Endometrium (tissue), 2 donors: ENCODE measurements around the gene SSR4.
"Not testable (repeated sequence)": the region's sequence is repeated elsewhere in the genome, so short reads cannot be mapped to it uniquely, and the experiment has no call there.

Experiments
- FAIRE-seq: peaks from 2 replicates; lab custom pipeline; 2012; peaks lifted over from hg19 to GRCh38; lab: Jason Lieb, UNC
- donor health status: control.
- donor health status: control.

SSR4 gene

DNA sequence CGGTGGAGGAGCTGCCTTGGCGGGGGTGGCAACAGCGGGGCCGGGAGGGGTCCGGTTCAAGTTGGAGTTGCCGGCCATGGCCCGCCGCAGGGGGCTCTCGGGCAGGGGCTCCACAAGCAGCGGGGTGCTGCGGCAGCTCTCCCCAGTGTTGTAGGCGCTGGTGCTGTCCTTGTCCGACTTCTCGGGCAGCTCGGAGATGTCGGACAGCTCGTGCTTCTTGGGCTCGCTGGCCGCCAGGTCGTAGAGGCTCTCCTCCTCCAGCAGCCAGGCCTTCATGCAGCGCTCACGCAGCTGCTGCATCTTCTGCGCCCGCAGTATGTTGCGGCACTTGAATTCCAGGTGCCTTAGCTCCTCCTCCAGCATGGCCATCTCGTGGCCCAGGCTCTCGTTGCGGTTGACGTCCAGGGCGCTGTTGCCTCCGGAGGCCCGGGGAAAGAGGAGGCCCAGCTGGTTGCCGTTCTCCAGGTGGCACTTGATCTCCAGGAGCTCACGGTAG is 9.7 kb downstream of the SSR4 start:
- no peak for FAIRE-seq

DNA sequence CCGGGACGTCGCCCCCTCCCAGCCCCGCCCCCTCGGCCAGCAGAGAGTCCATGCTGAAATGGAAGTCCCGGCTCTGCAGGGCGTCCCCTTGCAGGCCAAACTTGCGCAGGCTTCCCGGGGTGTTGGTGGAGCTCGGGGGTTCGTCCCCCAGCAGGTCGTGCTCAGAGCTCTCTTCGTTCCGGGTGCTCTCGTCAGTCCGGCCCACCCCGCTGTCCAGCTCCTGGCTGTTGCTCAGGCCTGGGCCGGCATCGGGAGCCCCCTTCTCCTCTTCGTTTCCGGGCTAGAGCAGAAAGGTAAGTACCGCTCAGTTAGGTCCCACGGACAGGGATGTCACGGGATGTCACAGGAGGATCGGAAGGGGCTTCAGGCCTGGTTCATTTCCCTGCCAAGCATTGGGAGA is 10.2 kb downstream of the SSR4 start:
- FAIRE-seq, result no peak

DNA sequence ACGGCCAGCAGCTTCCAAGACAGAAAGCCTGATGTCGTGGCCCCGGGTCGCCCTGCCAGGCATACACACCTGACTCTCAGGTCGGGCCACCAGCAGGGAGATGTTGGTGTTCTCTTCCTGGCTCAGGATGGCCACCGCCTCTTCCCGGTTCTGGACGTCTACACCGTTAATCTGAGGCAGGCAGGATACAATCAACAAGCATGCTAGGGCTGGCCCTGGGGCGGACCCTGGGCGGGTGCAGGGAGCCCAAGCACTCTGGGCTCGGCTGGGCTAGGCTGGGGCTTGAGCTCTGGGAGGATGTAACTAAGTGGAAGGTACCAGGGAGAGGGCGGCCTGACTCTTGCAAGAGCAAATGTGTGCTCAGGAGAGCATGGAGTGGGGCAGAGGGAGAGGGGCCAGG is 11.0 kb downstream of the SSR4 start:
- FAIRE-seq, result no peak

DNA sequence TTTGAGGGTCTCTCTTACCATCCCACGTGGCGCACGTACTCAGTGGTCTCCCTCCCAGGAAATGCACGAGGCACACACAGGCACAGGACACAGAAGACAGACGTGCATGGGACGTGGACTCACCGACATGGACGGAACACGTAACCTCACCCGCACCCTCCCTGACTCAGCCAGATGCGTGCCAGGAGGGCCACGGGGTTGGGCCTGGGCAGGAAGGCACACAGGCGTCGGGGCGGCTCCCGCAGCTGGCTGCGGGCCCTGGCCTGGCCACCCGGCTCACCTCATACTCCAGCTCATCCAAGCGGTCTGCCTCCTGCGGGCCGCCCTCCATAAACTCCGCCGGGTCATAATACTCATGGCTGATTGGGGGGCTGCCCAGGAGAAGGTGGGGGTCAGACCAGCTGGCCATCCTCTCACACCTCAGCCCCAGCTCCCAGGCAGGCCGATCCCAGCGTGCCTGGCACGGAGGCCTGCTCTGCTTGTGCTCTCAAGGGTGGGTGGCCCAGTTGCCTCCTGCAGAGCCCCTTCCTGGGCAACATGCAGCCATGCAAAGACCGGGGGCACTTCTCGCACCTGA is 12.6 kb downstream of the SSR4 start:
- FAIRE-seq, result no peak

DNA sequence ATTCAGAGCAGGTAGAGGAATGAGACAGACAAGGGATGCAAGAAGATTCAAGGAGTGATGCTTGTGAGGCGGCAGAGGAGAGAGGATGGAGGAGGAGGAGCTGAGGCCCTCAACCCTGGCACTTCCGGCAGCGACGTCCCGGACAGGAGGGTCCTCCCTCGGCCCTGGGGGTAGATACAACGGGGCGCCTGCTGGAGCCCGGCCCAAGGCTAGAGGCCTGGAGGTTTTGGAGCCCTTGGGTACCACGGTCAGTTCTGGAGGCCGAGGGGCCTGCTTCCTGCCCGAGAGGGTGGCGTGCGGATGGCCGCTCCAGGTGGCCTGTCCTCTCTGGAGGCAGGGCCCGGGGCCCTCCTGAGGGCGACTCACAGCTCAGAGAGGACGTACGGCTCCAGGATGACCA is 13.5 kb downstream of the SSR4 start:
- no peak for FAIRE-seq

DNA sequence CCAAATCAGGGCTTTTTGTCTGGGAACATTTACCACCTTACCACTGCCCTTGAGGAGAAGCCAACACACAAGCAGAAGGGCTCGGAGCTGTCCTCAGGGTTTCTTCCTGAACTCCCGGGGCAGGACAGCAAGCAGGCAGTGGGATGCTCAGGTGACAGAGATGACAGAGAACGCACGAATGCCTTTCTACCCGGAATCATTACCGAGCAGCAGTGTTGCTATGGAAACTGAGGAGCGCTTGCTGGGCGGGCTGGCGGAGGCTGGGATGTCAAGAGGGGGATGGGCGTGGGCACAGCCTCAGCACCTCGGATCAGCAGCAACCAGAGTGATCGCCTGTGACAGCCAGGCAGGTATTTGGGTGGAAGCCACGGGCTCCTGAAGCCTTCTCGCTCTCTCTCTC is 17.8 kb downstream of the SSR4 start:
- no peak for FAIRE-seq

DNA sequence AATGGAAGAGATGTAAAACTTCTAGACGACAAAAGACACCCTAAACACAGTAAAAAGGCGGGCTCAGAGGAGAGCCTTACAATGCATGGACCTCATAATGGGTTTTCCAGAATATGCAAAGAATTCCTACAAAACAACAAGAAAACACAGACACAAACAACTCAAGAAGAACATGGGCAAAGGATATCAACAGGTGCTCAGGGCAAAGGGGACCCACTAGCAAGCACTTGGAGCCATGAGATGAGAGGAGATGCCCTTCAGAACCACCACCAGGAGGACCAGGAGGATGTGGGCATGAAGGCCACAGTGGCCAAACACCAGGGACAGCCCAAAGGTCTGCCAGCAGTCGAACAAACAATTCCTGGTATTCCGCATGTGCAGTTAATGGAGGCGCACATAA is 18.7 kb downstream of the SSR4 start:
- FAIRE-seq, result no peak

DNA sequence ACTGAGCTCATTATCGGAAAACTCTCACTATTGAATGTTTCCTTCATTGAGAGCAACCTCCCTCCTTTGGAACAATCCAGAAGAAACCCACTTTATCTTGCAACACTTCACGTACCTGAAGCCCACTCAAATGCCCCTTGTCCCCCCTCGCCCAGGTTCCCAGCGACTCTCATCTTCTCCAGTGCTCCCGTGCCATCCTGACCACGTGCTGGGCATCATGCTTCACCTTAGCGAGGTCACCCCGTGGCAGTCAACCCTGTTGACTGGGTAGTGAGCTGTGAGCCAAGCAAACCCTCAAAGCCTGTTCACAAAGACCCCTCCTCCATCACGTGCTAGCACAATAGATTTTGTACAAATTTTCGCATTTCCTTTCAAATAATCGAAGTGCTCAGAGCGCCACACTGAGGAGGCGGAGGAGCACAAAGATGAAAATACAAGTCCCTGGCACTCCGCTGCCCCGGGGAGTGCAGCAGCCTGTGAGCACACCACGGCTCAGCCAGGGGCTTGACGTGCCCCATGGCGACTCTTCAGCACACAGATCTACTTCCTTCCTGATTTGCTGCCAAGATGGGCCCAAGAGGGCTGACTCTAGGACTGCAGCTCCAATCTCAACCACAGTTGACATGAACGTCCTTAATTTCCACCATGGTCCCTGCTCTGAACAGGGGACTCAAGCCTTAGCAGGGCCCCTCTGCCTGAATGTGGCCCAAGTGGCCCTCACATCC is 20.3 kb downstream of the SSR4 start:
- no peak for FAIRE-seq

DNA sequence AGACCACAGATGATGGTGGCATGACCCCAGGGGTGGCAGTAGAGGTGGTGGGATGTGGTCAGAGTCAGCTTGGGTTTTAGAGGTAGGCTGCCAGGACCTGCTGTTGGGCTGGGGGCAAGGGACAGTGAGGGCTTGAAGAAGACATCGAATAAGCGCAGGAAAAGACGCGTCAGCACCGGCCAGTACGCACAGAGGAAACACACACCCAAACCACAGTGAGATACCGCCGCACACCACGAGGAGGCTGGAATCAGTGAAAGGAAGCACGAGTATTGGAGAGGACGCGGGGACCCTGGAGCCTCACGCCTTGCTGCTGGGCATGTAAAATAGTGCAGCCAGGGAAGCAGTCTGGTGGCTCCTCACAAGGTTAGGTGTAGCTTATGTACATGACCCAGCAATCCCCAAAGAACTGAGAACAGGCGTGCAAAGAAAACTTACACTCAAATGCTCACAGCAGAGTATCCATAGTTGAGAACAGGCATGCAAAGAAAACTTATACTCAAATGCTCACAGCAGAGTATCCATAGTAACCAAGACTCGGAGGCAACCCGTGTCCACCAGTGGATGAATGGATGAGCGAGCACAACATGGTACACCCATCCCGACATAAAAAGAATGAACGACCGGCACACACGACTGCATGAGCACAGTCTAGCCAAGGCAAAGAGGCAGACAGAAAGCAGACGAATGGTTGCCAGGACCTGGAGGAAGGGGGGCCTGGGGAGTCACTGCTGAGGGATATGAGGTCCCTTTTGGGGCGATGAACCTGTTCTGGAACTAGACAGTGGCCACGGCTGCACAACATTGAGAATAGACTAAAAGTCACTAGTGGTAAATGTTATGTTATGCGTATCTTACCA is 22.6 kb downstream of the SSR4 start:
- no peak for FAIRE-seq

DNA sequence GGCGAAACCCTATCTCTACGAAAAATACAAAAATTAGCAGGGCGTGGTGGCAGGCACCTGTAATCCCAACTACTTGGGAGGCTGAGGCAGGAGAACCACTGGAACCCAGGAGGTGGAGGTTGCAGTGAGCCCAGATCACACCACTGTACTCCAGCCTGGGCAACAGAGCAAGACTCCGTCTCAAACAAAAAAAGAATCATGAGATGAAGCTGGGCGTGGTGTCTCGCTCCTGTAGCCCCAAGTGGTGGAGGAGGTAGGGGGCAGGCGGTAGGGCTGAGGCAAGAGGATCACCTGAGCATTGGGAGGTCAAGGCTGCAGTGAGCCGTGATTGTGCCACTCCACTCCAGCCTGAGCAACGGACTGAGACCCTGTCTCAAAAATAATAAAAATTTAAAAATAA is 23.6 kb downstream of the SSR4 start:
- FAIRE-seq, result not testable (repeated sequence)

DNA sequence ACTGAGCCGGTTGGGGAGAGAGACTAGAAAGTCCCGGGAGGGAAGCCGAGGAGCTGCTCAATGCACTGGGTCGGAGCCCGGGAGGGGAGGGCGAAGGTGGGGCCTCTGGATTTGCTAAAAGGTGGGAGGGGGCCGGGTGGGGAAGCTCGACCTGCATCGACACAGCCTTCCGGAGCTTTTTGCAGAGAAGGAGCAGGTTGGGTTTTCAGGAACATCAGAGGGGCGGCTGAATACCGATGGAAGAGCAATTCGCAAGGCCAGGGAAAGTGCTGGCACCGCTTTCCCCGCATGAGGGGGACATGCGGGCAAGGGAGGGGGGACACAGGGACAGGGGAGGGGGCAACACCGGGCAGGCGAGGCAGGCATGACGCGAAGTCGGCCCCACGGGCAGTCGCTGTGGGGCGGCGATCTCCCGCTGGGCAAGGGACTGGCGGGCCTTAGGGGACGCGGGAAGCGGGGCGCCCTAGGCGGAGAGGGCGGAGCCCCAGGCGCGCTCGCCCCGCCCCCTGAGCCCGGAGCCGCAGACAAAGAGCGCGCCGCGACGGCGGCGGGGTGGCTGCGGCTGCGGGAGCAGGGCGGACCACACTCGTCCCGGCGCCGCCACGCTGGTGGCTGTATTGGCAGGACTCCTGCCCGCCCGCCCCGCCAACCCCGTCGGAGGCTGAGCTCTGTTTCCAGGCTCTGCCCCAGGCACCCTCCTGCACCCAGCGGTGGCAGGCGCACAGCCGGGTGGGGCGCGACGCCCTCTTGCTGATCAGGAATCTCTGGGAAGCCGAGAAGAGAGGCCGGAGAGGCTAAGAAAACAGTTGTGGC is 24.3 kb downstream of the SSR4 start:
- FAIRE-seq, result no peak

DNA sequence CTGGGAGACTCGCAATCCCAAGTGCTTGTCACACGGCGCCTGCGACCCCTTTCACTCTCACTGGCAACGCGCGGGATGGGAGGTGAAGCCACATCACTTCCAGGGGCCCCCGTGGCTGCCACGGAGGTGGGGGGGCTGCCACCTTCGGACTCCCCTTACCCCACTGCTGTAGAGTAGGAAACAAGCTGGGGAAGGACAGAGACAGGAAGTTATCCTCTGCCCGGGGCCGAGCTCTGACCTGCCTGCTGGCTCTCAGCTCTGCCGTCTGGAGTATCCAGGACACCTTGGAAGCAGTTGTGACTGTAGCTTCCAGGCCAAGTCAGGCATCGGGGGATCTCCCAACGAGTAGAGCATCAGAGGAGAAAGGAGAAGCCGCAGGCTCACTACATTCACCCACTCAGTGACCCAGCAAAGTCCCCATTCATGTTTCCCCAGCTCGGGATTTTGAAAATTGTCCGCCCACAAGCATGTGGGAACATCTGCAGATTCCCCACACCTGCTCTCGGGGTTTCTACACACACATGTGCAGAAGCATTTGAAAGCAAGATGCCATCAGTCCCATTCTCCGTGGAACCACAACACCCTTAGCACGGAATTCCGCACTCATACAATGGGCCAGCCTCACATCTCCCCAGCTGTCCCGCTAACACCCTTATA is 25.0 kb downstream of the SSR4 start:
- FAIRE-seq, result no peak

DNA sequence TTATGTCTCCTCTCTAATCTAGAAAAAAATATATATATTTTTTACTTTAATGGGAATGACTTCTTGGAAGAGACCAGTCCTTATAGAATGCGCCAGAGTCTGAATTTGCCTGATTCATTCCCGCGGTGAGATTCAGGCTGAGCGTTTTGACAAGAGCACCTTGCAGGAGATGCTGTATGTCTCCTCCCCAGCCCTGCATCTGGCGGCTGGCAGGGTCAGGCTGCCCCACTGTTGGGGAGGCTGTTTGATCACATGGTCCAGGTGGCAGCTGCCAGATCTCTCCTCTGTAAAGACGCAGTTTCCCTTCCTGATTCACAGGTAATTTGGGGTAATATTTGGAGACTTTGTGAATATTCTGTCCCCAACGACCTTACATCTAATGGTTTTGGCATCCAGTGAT is 26.1 kb downstream of the SSR4 start:
- no peak for FAIRE-seq

DNA sequence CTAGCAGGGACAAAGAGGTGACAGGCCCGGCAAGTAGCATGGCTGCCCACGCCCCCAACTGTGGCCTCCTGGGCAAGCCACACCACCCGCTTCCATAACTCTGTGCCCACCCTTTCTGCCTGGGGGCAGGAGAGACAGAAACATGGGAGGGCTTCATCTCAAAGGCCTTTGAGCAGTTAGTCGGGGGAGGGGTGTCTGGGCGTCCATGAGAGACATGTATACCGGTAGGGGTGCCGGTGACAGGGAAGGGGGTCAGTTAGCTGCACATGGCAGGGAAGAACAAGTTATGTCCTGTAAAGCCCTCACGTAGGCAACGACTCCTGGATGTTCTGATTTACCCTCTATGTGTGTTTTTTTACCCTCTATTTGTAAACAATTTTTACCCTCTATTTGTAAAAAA is 26.6 kb downstream of the SSR4 start:
- FAIRE-seq, result no peak

DNA sequence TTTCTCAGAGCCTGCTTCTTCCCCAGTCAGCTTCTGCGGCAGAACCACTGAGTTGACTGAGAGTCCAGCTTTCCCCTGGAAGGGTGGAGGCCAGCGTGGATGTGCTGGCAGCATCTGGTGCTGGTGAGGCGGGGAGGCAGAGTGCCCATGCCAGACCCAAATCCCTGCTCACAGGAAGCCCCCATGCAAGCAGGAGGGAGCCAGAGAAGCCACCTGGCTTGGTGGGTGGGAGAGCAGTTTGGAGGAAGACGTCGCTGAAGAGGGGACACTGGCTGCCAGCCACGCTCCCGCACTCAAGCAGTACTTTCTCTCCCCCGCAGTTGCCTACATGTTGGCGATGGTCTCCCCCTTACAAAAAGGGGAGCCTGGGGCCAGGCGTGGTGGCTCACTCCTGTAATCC is 29.9 kb downstream of the SSR4 start:
- FAIRE-seq, result no peak

DNA sequence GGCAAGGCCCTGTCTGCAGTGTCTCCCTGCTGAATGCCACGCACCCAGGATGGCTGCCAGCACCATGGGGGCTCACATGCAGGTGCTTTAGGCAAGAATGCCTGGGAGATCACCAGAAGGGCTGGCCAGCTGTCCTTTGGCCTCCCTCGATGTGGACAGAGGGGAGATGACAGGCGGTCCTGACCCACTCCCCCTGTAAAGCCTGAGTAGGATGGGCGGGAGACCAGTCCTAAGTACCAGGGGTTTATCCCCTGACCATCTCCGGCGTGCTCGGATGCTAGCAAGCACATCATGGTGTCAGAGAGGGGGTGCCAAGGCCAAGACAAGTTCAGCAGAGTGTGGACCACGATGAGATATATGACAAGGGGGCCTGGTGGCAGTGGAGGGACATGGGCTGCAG is 30.6 kb downstream of the SSR4 start:
- no peak for FAIRE-seq

DNA sequence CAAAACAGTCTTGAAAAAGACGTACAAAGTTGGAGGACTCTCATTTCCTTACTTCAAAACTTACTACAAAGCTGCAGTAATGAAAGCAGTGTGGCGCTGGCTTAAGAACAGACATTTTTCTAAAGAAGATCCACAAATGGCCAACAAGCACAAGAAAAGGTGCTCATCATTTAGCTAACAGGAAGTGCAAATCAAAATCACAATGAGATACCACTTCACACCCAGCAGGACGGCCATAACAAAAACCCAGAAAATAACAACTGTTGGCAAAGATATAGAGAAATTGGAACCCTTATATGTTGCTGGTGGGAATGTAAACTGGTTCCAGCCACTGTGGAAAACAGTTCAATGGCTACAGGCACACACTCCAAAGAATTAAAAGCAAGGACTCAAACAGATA is 32.5 kb downstream of the SSR4 start:
- no peak for FAIRE-seq

DNA sequence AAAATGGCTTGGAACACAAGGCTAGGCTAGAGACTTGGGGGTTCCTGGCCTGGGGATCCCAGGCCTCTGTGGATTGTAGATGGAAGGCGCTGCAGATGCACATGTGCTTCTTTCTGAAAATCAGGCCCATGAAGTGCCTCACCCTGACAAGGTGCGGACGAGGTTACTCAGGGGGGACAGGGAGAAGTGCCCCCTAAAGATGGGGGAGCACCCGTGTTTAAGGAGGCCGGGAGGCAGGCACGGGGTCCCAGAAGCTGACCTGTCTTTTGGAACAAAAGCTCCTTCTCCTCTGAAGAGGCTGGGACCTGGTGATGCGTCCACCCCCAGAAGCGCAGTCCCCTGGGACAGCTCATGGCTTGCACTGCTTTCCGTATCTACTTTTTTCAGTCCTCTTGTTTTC is 33.4 kb downstream of the SSR4 start:
- no peak for FAIRE-seq

DNA sequence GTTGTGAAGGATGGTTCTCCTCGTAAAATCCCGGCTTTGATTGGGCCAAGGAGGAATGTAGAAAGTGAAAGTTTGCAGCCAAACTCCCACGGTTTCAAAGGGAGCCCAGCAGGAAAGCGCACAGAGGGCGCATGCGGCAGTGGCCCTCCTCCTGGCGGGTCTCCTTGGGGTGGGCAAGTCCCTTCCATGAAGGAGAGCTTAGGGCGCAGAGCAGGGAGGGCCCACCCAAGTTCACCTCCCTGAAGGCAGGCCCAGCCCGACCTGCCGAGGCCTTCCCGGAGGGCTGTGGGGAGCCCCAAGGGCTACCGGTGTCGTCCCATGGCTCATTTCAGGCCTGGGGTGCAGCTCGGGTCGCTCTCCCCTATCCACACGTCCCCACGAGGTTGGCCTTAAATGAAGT is 33.8 kb downstream of the SSR4 start:
- FAIRE-seq, result no peak

DNA sequence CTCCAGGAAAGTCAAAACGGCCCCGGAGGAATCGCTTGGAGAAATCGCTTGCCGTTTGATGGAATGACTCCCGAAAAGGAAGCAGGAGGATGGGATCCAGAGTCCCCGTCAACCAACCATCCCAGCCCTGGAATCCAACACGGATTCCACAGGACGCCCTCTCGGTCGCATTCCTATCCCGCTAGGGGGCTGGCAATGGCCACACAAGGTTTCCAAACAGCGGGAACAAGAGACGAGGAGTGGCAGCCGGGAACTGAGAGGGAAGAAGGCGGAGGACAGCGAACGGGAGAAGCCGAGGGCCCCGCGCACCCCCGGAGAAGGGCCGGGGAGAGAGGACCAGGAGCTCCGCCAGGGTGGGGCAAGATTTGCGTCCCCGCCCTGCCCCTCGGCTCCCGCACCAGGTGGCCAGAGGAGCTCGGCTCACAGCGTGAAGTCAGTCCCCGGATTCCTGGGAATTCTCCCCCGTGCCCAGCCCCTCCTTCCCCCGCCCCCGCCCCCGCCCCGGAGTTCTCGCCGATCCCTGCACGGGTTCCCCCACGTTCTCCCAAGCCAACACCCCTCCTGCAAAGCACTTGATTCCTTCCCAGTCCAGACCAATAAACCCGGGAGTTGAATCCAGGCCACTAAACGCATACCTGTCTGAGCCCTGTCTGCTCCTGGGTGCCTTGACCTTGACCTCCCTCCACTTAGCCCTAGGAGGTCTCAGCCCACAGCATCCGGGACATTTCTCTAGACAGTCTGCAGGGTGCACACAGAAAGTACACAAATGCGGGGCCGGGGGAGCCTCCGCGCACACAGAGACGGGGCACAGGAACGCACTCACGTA is 34.5 kb downstream of the SSR4 start:
- FAIRE-seq, result no peak

DNA sequence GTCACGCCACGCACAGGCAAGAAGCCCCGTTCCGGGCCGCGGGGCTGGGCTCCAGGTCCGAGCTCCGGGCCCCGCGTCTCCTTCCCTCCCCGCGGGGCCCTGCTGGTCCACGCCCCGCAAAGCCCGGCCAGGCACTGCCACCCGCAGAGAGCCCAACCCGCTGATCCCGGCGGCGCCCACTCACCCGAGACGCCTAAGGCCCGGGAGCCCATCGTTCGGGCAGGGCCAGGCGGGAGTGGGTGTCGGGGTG is 35.0 kb downstream of the SSR4 start:
- FAIRE-seq, result no peak
